Measurements from ENCODE around the gene SCAMP3. TPM values are rescaled to one million over a fixed set of nuclear protein-coding genes. Genes with fewer than 3 reads are reported as not detected.

Gene SCAMP3
- total RNA-seq, 1 donor from 2014 or later, result 89.7 TPM

DNA sequence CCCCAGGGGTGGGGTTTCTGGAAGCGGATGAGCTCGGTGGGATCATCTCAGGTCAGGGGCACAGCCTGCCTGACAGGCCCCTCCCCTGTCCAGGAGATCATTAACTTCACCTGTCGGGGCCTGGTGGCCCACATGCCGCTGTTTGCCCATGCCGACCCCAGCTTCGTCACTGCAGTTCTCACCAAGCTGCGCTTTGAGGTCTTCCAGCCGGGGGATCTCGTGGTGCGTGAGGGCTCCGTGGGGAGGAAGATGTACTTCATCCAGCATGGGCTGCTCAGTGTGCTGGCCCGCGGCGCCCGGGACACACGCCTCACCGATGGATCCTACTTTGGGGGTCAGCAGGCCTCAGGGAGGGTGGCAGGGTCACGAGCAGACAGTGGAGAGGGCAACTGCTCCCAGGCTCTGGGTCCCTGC, 23.5 kb upstream of the SCAMP3 start:
- intact Hi-C loops (cut with micrococcal nuclease), result no loop called here

DNA sequence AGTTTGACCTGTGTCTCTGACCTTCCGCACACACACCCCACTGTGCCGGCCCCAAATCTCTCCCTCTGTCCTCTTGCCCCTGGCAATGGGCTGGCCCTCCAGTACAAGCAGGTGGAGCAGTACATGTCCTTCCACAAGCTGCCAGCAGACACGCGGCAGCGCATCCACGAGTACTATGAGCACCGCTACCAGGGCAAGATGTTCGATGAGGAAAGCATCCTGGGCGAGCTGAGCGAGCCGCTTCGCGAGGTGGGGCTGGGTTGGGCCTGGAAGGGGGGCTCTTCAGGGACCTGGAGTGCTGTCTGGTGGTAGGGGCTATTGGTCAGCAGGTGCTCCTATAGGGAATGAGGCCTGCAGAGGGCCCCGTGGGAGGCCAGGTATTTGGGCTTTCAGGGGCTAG, 22.9 kb upstream of the SCAMP3 start:
- intact Hi-C loops (cut with micrococcal nuclease), result no loop called here

- intact Hi-C loops (cut with micrococcal nuclease), result no loop called here
Measured at GRCh38 chr1:155284476-155284875, 22.3 kb upstream of the SCAMP3 start.

DNA sequence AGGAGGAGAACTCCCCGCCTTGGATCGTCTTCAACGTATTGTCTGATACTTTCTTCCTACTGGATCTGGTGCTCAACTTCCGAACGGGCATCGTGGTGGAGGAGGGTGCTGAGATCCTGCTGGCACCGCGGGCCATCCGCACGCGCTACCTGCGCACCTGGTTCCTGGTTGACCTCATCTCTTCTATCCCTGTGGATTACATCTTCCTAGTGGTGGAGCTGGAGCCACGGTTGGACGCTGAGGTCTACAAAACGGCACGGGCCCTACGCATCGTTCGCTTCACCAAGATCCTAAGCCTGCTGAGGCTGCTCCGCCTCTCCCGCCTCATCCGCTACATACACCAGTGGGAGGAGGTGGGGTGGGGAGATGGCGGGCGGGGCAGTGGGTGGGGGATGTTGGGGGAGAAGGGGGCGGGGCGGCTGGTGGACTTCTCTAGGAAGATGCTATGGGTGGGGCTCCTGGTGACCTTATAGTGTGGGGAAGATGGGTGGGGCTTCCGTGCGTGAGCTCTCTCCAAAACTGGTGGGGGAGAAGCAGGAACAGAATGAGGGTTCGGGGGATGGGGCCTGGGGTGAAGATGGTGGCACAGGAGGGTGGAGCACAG, 20.4 kb upstream of the SCAMP3 start:
- intact Hi-C loops (cut with micrococcal nuclease), result no loop called here

GRCh38 chr1:155279268-155279667, 17.1 kb upstream of the SCAMP3 start:
- intact Hi-C loops (cut with micrococcal nuclease), result loop anchor here (10.0 kb wide), 1 partner anchor 286 kb away; the partner anchor contains the start of gene ASH1L

DNA sequence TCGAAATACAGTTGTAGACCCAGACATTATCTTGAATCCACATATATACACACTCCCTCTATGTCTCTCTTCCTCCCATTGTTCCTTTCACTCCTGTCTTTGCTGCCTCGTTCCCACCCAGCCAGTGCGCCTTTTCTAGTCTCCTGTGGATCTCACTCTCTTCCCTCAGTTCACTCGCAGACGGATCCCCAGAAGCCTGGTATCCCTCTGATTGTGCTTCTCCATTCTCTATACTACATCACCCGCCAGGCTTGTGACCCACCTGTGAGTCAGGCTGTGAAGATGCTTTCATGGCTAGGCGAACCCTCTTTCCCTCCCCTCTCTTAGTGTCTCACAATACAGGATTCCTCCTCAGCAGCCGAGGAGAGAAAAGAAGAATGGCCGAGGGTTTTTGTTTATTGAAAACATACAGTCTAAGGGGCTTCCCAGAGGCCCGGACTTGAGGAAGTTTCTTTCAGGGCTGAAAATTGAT, 16.6 kb upstream of the SCAMP3 start:
- intact Hi-C loops (cut with micrococcal nuclease), result loop anchor here (10.0 kb wide), 1 partner anchor 286 kb away; the partner anchor contains the start of gene ASH1L

- intact Hi-C loops (cut with micrococcal nuclease), result loop anchor here (1.0 to 10.0 kb wide), 3 partner anchors 30 to 287 kb away; partner anchors contain the start of genes ASH1L and FDPS
Measured at GRCh38 chr1:155277902-155278688, 15.9 kb upstream of the SCAMP3 start.

- intact Hi-C loops (cut with micrococcal nuclease), result loop anchor here (1.0 to 10.0 kb wide), 3 partner anchors 31 to 288 kb away; partner anchors contain the start of genes ASH1L and FDPS
Measured at GRCh38 chr1:155277070-155277901, 15.1 kb upstream of the SCAMP3 start, which contains the start of gene HCN3. Gene HCN3, plus strand, starts transcription at chr1:155277463. Its CDS starts 128 bp downstream, at chr1:155277591.

GRCh38 chr1:155273343-155274245, 11.4 kb upstream of the SCAMP3 start, which contains the start of gene CLK2:
Gene CLK2, minus strand, starts transcription at chr1:155273504. Its CDS starts 2,527 bp downstream, at chr1:155270977.
- intact Hi-C loops (cut with micrococcal nuclease), result loop anchor here (1.0 to 10.0 kb wide), 5 partner anchors 11 to 291 kb away; partner anchors contain the start of genes ASH1L, ENTREP3 and SCAMP3

DNA sequence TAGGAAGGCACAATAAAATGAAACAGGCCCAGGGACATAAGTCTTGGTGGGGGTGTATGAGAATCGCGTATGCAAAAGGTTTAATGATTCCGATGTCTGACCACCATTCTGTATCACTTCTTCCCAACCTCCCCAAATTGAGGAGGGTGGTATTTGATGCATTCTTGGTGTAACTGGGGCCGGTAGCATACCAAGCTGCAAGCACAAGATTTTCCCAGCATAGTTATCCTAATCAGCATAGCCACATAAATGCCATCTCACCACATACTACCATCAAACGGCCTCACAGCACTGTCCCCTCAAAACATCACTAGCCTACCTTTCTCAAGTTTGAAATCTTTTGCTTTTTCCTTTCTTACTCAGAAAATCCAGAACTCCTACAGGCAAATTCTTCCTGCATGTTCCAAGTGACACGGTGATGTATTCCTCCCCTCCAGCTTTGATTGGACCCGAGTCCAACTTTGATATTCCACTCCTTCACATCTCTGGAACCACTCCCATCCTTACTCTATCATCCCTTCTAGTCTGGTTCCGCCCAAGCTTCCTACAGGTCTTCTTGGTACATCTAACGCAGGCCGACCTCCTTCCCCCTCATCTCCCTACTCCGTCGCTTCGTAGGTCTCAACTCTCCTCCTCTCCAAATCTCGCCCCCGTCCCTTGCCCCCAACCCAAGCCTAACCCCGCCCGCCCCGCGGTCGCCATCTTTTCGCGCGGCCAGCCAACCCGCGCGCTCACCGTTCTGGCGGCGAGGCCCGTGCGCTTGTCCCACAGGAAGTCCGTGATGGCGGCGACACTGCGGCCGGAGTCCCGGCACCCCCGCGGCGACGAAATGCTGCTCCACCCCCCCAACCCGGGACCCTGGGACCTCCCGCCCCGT, 10.5 kb upstream of the SCAMP3 start:
- intact Hi-C loops (cut with micrococcal nuclease), result loop anchor here (1.0 to 10.0 kb wide), 5 partner anchors 10 to 292 kb away; partner anchors contain the start of genes ASH1L, ENTREP3 and SCAMP3

DNA sequence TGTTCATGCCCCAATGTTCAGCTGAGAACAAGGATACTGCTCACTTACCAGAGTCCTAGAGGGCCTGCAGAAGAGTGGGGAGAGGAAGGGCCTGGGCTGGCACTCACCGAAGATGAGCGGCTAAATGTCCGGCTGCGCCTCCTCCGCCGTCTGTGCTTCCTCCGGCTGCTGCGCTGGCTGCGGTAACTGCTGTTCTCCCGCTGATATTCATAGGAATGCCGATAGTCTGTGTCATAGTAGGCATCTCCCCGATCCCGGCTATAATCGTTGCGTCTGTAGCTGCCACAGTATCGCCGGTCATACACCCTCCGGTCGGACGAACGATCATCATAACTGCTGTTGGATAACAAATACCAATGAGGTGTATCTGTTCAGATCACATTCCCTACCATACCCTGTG, 7.2 kb upstream of the SCAMP3 start:
- intact Hi-C loops (cut with micrococcal nuclease), result no loop called here

GRCh38 chr1:155268630-155269029, 6.5 kb upstream of the SCAMP3 start:
- intact Hi-C loops (cut with micrococcal nuclease), result no loop called here

DNA sequence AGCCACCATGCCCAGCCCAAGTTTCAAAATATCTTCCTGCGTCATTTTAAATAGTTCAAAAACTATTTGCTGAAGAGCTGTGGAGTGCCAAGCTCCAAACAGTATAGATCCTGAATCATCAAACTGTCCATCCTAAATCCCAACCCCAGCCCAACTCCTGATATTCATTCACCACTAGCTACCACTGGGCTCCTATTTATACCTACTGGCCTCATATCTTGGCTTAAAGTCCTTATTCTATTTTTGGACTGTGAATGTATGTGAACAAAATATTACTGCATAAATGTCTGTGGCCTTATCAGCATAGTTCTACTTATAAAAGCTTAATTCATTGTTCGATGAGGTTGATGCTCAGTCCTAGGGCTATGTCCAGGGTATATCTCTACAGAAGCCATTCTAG, 5.2 kb upstream of the SCAMP3 start:
- intact Hi-C loops (cut with micrococcal nuclease), result no loop called here

DNA sequence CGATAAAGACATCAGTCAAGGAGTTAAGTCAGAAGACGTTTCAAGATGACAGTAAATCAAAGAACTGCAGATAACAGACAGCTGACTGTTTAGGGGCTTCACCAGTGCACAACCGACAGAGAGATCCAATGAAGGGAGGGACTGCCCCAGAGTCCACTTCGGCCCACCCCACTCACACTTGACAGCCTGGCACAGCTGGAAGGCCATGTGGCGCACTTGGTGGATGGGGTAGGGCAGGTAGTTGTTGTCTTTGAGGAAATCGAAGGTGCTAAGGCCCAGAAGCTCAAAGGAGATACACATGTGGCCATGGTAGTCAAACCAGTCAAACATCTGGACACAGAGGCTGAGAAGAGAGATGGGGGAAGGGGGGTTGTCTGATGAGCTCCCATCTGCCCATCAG, 4.4 kb upstream of the SCAMP3 start:
- intact Hi-C loops (cut with micrococcal nuclease), result no loop called here

- intact Hi-C loops (cut with micrococcal nuclease), result no loop called here
Measured at GRCh38 chr1:155263067-155263466, 907 bp upstream of the SCAMP3 start.

GRCh38 chr1:155261493-155261851, 688 bp downstream of the SCAMP3 start:
- intact Hi-C loops (cut with micrococcal nuclease), result no loop called here

- intact Hi-C loops (cut with micrococcal nuclease), result no loop called here
Measured at GRCh38 chr1:155260276-155260675, 1.9 kb downstream of the SCAMP3 start.

GRCh38 chr1:155256058-155256852, 5.9 kb downstream of the SCAMP3 start:
- intact Hi-C loops (cut with micrococcal nuclease), result no loop called here

Measured in T-helper 2 cell treated with Interferon-gamma antibody and Interleukin-4, amounts not matched to agents 100 ng/mL and 5 ng/mL, for 36 hours (primary cell).